PC-3 (cell line): ENCODE measurements around the gene PPARG. TPM values are rescaled to one million over a fixed set of nuclear protein-coding genes. Genes with fewer than 3 reads are reported as not detected.

Source experiments
- ATAC-seq: fragments of 200-7000 bp; cut with Tn5 transposase; 2 replicates; pipeline ENCODE4 v1.9.1; 2020; ENCODE audit warnings: mild to moderate bottlenecking, moderate library complexity
- BruUV-seq: library from RNA; stranded (reverse); fragments of 400-500 nt; replicated peaks from 2 replicates; lab custom pipeline; 2021; lab: Mats Ljungman, UMichigan
- CTCF ChIA-PET: fragments of 300-600 bp; sonication (Branson Sonifier 250); formaldehyde crosslinking; loops from one replicate; lab custom pipeline; 2022; ENCODE audit warnings: antibody characterized with exemption; lab: Charles Lee
- POLR2A ChIA-PET: fragments of 300-600 bp; sonication (Branson Sonifier 250); formaldehyde crosslinking; loops from one replicate; lab custom pipeline; 2022; ENCODE audit warnings: antibody characterized with exemption; ENCODE audit not compliant: unreplicated experiment; lab: Charles Lee
- DNase-seq: peaks from one replicate; pipeline ENCODE4 v3.0.0-alpha.2; 2015
- H2AFZ ChIP-seq: fragments of 300-600 bp; sonication (generic); 2 replicates; pipeline ENCODE4 v1.6.0; 2016; ENCODE audit warnings: antibody characterized with exemption, low read length
- H3F3A ChIP-seq: fragments of 300-600 bp; sonication (generic); one replicate; pipeline ENCODE4 v1.6.0; 2017; ENCODE audit warnings: antibody characterized with exemption, low read length, control low read depth, mild to moderate bottlenecking; ENCODE audit not compliant: unreplicated experiment
- H3K27ac ChIP-seq: fragments of 300-600 bp; sonication (generic); 2 replicates; pipeline ENCODE4 v1.5.1; 2016; ENCODE audit warnings: mild to moderate bottlenecking, low read length
- H3K27me3 ChIP-seq: fragments of 300-600 bp; sonication (generic); 2 replicates; pipeline ENCODE4 v1.6.1; 2016; ENCODE audit warnings: low read length, mixed read lengths
- H3K36me3 ChIP-seq: fragments of 300-600 bp; sonication (generic); 2 replicates; pipeline ENCODE4 v1.6.1; 2016; ENCODE audit warnings: low read depth, mixed run types, low read length, mixed read lengths
- H3K4me1 ChIP-seq: fragments of 300-600 bp; sonication (generic); 2 replicates; pipeline ENCODE4 v1.5.1; 2016; ENCODE audit warnings: low read length; ENCODE audit not compliant: insufficient read depth
- H3K4me2 ChIP-seq: fragments of 300-600 bp; sonication (generic); 2 replicates; pipeline ENCODE4 v1.6.0; 2016; ENCODE audit warnings: low read length
- H3K4me3 ChIP-seq: fragments of 300-600 bp; sonication (generic); 2 replicates; pipeline ENCODE4 v1.5.1; 2016; ENCODE audit warnings: mild to moderate bottlenecking, low read length, mixed read lengths
- H3K79me2 ChIP-seq: fragments of 300-600 bp; sonication (generic); 2 replicates; pipeline ENCODE4 v1.6.1; 2017; ENCODE audit warnings: low read length, mixed read lengths
- H3K9ac ChIP-seq: fragments of 300-600 bp; sonication (generic); 2 replicates; pipeline ENCODE4 v1.6.0; 2016; ENCODE audit warnings: mild to moderate bottlenecking, low read length
- H3K9me2 ChIP-seq: fragments of 300-600 bp; sonication (generic); replicated peaks from 2 replicates; pipeline ENCODE4 v1.6.1; 2016; ENCODE audit warnings: mixed run types, low read length, mixed read lengths
- H3K9me3 ChIP-seq: fragments of 300-600 bp; sonication (generic); 2 replicates; pipeline ENCODE4 v1.6.1; 2016; ENCODE audit warnings: low read length, mixed read lengths
- H4K20me1 ChIP-seq: fragments of 300-600 bp; sonication (generic); 2 replicates; pipeline ENCODE4 v1.6.1; 2016; ENCODE audit warnings: low read length, mixed read lengths
- CTCF ChIP-seq: fragments of 300-600 bp; sonication (generic); conservative IDR thresholded peaks from 2 replicates; pipeline ENCODE4 v1.5.1; 2017; ENCODE audit warnings: antibody characterized with exemption, low read depth, mild to moderate bottlenecking, low read length
- EZH2 ChIP-seq: fragments of 300-600 bp; sonication (generic); IDR thresholded peaks from one replicate; pipeline ENCODE4 v1.6.1; 2017; ENCODE audit warnings: antibody characterized with exemption, mild to moderate bottlenecking, low read length; ENCODE audit not compliant: unreplicated experiment
- EZH2phosphoT487 ChIP-seq: fragments of 300-600 bp; sonication (generic); IDR thresholded peaks from 2 replicates; pipeline ENCODE4 v1.6.1; 2018; ENCODE audit warnings: mild to moderate bottlenecking, antibody characterized with exemption, low read length, borderline replicate concordance
- intact Hi-C: fragments of 100-400 bp; cut with micrococcal nuclease; formaldehyde crosslinking; loops from 2 replicates; pipeline ENCODE4 v1.9.0; 2023
- total RNA-seq: library from RNA; depleted of rRNA; stranded (reverse); fragments of >200 nt; gene quantifications from 2 replicates; pipeline ENCODE4 v1.2.3, GENCODE V29; 2014

The PPARG gene
- total RNA-seq, 1 experiment from 2014 or later = 250 TPM

GRCh38 chr3:12349895-12350811, 61.3 kb downstream of the PPARG start:
- H3K27ac ChIP-seq = no peak overlapping the region
- CTCF ChIA-PET = no interaction called here
- intact Hi-C loops = loop anchor here (5.0 kb wide), 1 partner anchor 213 kb away; no protein-coding TSS in a partner anchor
- H3K4me2 ChIP-seq = no peak overlapping the region
- peaks cover 65% of the 10 kb centered on the region for H3K79me2 ChIP-seq
- no peaks in the 10 kb centered on the region for H4K20me1 ChIP-seq
- no peak for ATAC-seq
- peaks cover 17% of the 10 kb centered on the region for H3F3A ChIP-seq
- TF ChIP-seq EZH2phosphoT487 = no peak
- no peak for TF ChIP-seq CTCF
- TF ChIP-seq EZH2 = no peak
- no peak for DNase-seq
- BruUV-seq = no TSS peak
- peaks cover 56% of the 10 kb centered on the region for H3K4me1 ChIP-seq
- H3K9me2 ChIP-seq = no peaks in the 10 kb centered on the region
- H2AFZ ChIP-seq = no peak overlapping the region
- H3K9me3 ChIP-seq = no peaks in the 10 kb centered on the region
- POLR2A ChIA-PET = interaction anchor here (0.6 kb wide), 2 partner anchors 15 to 51 kb away, joined by 4 read pairs; no protein-coding TSS in a partner anchor
- peaks cover 59% of the 10 kb centered on the region for H3K36me3 ChIP-seq
- H3K4me3 ChIP-seq = no peak overlapping the region
- H3K27me3 ChIP-seq = no peaks in the 10 kb centered on the region
- H3K9ac ChIP-seq = no peak overlapping the region

GRCh38 chr3:12351145-12351544, 62.3 kb downstream of the PPARG start:
- Histone ChIP-seq H3K27me3 (no peaks in the 10 kb centered on the region), H3K4me3 (no peak overlapping the region), H3K27ac (no peak overlapping the region), H4K20me1 (no peaks in the 10 kb centered on the region), H3K9ac (no peak overlapping the region), H3K36me3 (peaks cover 57% of the 10 kb centered on the region), H3F3A (peaks cover 10% of the 10 kb centered on the region), H3K79me2 (peaks cover 65% of the 10 kb centered on the region), H3K9me3 (no peaks in the 10 kb centered on the region), H3K4me1 (peaks cover 47% of the 10 kb centered on the region), H2AFZ (no peak overlapping the region), H3K9me2 (no peaks in the 10 kb centered on the region), H3K4me2 (no peak overlapping the region)
- POLR2A ChIA-PET = interaction anchor here (0.6 kb wide), 1 partner anchor 14 kb away, joined by 4 read pairs; no protein-coding TSS in a partner anchor
- no TSS peak for BruUV-seq
- intact Hi-C loops = loop anchor here (5.0 kb wide), 1 partner anchor 214 kb away; no protein-coding TSS in a partner anchor
- no peak for TF ChIP-seq EZH2phosphoT487
- TF ChIP-seq EZH2 = no peak
- TF ChIP-seq CTCF = no peak
- CTCF ChIA-PET = no interaction called here
- no peak for DNase-seq
- peak; percentile 6; the same call in 1 of the 2 replicates for ATAC-seq

- TF ChIP-seq EZH2phosphoT487 (no peak), CTCF (peak; percentile 46)
- no TSS peak for BruUV-seq
Measured at GRCh38 chr3:12352253-12352652, 63.4 kb downstream of the PPARG start.

More at GRCh38 chr3:12352253-12352652, 63.4 kb downstream of the PPARG start:
- no peaks in the 10 kb centered on the region for H3K9me3 ChIP-seq
- peaks cover 10% of the 10 kb centered on the region for H3F3A ChIP-seq
- ChIA-PET POLR2A (no interaction called here), CTCF (interaction anchor here (0.6 kb wide), 1 partner anchor 126 kb away, joined by 5 read pairs; no protein-coding TSS in a partner anchor)
- H3K79me2 ChIP-seq = peaks cover 73% of the 10 kb centered on the region
- H2AFZ ChIP-seq = no peak overlapping the region
- H3K9me2 ChIP-seq = no peaks in the 10 kb centered on the region
- ATAC-seq (no peak), DNase-seq (no peak)
- no peak overlapping the region for H3K4me3 ChIP-seq
- no peaks in the 10 kb centered on the region for H3K27me3 ChIP-seq
- H3K27ac ChIP-seq = no peak overlapping the region
- H3K4me2 ChIP-seq = no peak overlapping the region
- intact Hi-C loops = loop anchor here (2.0 to 5.0 kb wide), 2 partner anchors 57 to 215 kb away; no protein-coding TSS in a partner anchor
- no peaks in the 10 kb centered on the region for H4K20me1 ChIP-seq
- no peak overlapping the region for H3K9ac ChIP-seq
- H3K36me3 ChIP-seq = peaks cover 64% of the 10 kb centered on the region
- peaks cover 45% of the 10 kb centered on the region for H3K4me1 ChIP-seq
